ENCODE data around the gene KCNQ1. TPM values are rescaled to one million over a fixed set of nuclear protein-coding genes. Genes with fewer than 3 reads are reported as not detected.

KCNQ1 gene
- polyA plus RNA-seq, 1 experiment: not detected

GRCh38 chr11:2685051-2685450 is 240.2 kb downstream of the KCNQ1 start:
- CTCF ChIA-PET: no interaction called here
- POLR2A ChIA-PET: no interaction called here
- DNase-seq (ENCODE audit: low read depth, low spot score): no peak
- Histone ChIP-seq H3K27ac (ENCODE audit: low read depth, low read length) (no peak overlapping the region), H3K9me3 (ENCODE audit: control insufficient read depth, insufficient read depth, low read length) (no peaks in the 10 kb centered on the region), H3K4me3 (ENCODE audit: low read depth, low read length) (no peak overlapping the region), H3K27me3 (ENCODE audit: control insufficient read depth, insufficient read depth, low read length) (peaks cover 8% of the 10 kb centered on the region)
- TF ChIP-seq, protein P1, sequence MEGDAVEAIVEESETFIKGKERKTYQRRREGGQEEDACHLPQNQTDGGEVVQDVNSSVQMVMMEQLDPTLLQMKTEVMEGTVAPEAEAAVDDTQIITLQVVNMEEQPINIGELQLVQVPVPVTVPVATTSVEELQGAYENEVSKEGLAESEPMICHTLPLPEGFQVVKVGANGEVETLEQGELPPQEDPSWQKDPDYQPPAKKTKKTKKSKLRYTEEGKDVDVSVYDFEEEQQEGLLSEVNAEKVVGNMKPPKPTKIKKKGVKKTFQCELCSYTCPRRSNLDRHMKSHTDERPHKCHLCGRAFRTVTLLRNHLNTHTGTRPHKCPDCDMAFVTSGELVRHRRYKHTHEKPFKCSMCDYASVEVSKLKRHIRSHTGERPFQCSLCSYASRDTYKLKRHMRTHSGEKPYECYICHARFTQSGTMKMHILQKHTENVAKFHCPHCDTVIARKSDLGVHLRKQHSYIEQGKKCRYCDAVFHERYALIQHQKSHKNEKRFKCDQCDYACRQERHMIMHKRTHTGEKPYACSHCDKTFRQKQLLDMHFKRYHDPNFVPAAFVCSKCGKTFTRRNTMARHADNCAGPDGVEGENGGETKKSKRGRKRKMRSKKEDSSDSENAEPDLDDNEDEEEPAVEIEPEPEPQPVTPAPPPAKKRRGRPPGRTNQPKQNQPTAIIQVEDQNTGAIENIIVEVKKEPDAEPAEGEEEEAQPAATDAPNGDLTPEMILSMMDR (IDR thresholded peaks at IDR 0.05; ENCODE audit: low read depth, low read length): no peak

GRCh38 chr11:2685566-2686359 is 241.0 kb downstream of the KCNQ1 start:
- ChIA-PET CTCF (no interaction called here), POLR2A (no interaction called here)
- TF ChIP-seq, protein P1 (IDR thresholded peaks at IDR 0.05; ENCODE audit: low read depth, low read length): no peak
- peaks cover 8% of the 10 kb centered on the region for H3K27me3 ChIP-seq (ENCODE audit: control insufficient read depth, insufficient read depth, low read length)
- H3K9me3 ChIP-seq (ENCODE audit: control insufficient read depth, insufficient read depth, low read length): no peaks in the 10 kb centered on the region
- no peak for DNase-seq (ENCODE audit: low read depth, low spot score)
- H3K4me3 ChIP-seq (ENCODE audit: low read depth, low read length): no peak overlapping the region
- no peak overlapping the region for H3K27ac ChIP-seq (ENCODE audit: low read depth, low read length)

- TF ChIP-seq, protein P1 (IDR thresholded peaks at IDR 0.05; ENCODE audit: low read depth, low read length): no peak
- no peak overlapping the region for H3K4me3 ChIP-seq (ENCODE audit: low read depth, low read length)
- H3K9me3 ChIP-seq (ENCODE audit: control insufficient read depth, insufficient read depth, low read length): no peaks in the 10 kb centered on the region
- peaks cover 8% of the 10 kb centered on the region for H3K27me3 ChIP-seq (ENCODE audit: control insufficient read depth, insufficient read depth, low read length)
- CTCF ChIA-PET: no interaction called here
- no peak for DNase-seq (ENCODE audit: low read depth, low spot score)
- no peak overlapping the region for H3K27ac ChIP-seq (ENCODE audit: low read depth, low read length)
- POLR2A ChIA-PET: interaction anchor here (0.8 kb wide), 1 partner anchor 13 kb away, joined by 3 read pairs; the partner anchor contains the start of gene KCNQ1OT1
These were observed 241.8 kb downstream of the KCNQ1 start for GRCh38 chr11:2686360-2687222.

DNA sequence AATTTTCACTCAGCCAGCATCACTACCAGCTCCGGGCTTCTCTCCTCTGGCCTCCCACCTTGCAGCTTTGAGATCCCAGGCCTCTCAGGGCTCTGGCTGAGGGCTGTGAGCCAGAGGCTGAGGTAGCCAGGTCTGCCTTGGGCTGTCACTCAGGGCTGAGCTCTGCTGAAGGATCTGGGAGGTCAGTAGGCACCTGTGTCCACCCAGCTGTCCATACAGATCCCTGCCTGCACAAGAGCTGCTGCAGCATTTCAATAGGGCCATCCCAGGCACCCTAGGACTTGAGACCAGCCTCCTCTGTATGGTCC is 242.4 kb downstream of the KCNQ1 start:
- Histone ChIP-seq H3K27me3 (ENCODE audit: control insufficient read depth, insufficient read depth, low read length) (peaks cover 8% of the 10 kb centered on the region), H3K27ac (ENCODE audit: low read depth, low read length) (no peak overlapping the region), H3K9me3 (ENCODE audit: control insufficient read depth, insufficient read depth, low read length) (no peaks in the 10 kb centered on the region), H3K4me3 (ENCODE audit: low read depth, low read length) (no peak overlapping the region)
- ChIA-PET POLR2A (interaction anchor here (0.8 kb wide), 1 partner anchor 13 kb away, joined by 3 read pairs; the partner anchor contains the start of gene KCNQ1OT1), CTCF (no interaction called here)
- TF ChIP-seq, protein P1 (IDR thresholded peaks at IDR 0.05; ENCODE audit: low read depth, low read length): no peak
- DNase-seq (ENCODE audit: low read depth, low spot score): no peak

DNA sequence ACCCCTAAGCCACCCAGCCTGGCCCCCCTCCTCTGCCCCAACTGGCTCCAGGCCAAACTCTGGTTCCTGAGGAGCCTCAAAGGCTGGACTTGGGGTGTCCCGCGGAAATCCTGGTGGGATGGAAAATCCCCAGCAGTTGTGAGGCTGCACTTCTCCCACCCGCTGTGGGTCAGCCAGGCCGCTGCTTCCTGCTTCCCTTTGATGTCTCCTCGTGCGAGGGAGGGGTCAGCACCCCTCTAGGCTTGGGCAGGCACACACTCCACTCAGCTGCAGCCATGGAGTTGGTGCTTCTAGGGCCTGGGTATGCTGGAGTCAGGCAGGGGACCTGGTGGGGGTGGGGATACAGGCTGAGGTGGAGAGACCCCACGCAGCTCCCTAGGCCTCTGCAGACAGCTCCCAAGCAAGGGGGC is 243.0 kb downstream of the KCNQ1 start:
- peaks cover 7% of the 10 kb centered on the region for H3K27me3 ChIP-seq (ENCODE audit: control insufficient read depth, insufficient read depth, low read length)
- H3K4me3 ChIP-seq (ENCODE audit: low read depth, low read length): no peak overlapping the region
- TF ChIP-seq, protein P1 (IDR thresholded peaks at IDR 0.05; ENCODE audit: low read depth, low read length): no peak
- POLR2A ChIA-PET: no interaction called here
- no peaks in the 10 kb centered on the region for H3K9me3 ChIP-seq (ENCODE audit: control insufficient read depth, insufficient read depth, low read length)
- no peak for DNase-seq (ENCODE audit: low read depth, low spot score)
- H3K27ac ChIP-seq (ENCODE audit: low read depth, low read length): no peak overlapping the region
- CTCF ChIA-PET: no interaction called here

Data from AG04450 (cell line).